DMS 273 (cell line): Measurements from ENCODE around the gene MAP3K2.
"Not testable (repeated sequence)": the region's sequence is repeated elsewhere in the genome, so short reads cannot be mapped to it uniquely, and the experiment has no call there.

Experiments used
- DNase-seq: peaks from one replicate; lab custom pipeline; 2025; ENCODE audit not compliant: unreplicated experiment; lab: John Stamatoyannopoulos, UW

The MAP3K2 gene

DNA sequence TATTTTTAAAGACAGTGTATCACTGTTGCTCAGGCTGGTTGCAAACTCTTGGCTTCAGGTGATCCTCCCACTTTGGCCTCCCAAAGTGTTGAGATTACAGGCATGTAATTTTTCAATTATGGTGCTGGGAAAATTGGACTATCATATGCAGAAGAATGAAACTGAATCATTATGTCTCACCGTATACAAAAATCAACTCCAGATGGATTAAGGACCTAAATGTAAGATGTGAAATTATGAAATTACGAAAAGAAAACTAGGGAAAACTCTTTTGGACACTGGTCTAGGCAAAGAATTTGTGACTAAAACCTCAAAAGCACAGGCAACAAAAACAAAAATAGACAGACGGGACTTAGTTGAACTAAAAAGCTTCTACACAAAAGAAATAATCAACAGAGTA lies 31.2 kb downstream of the MAP3K2 start:
- no peak for DNase-seq

- peak; percentile 26 for DNase-seq
Measured at GRCh38 chr2:127355407-127356008, 32.3 kb downstream of the MAP3K2 start.

DNA sequence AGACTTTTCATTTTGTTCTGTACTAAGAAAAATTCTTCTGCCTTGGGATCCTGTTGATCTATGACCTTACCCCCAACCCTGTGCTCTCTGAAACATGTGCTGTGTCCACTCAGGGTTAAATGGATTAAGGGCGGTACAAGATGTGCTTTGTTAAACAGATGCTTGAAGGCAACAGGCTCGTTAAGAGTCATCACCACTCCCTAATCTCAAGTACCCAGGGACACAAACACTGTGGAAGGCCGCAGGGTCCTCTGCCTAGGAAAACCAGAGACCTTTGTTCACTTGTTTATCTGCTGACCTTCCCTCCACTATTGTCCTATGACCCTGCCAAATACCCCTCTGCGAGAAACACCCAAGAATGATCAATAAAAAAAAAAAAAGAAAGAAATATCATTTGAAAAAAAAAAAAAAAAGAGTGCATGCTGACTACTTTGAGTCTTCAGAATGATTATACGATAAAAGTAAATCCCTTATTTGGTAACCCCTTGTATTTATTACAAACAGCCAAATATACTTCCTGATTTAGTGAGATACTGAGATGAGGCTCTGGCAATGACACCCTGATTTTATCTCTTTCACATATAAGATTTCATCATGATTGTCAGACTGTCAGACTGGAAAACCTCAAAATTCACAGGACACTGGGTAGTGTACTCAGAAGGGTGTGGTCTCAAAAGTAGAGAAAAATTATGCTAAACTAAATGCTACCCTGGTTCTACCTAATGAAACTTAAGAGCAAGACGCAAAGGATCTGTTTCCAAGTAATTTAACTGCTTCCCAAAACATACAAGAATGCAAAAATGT lies 33.7 kb downstream of the MAP3K2 start:
- not testable (repeated sequence) for DNase-seq

DNA sequence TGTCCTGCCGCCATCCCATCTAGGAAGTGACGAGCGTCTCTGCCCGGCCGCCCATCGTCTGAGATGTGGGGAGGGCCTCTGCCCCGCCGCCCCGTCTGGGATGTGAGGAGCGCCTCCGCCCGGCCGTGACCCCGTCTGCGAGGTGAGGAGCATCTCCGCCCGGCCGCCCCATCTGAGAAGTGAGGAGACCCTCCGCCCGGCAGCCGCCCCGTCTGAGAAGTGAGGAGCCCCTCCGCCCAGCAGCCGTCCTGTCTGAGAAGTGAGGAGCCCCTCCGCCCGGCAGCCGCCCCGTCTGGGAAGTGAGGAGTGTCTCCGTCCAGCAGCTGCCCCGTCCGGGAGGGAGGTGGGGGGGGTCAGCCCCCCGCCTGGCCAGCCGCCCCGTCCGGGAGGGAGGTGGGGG lies 34.6 kb downstream of the MAP3K2 start:
- DNase-seq: not testable (repeated sequence)

DNA sequence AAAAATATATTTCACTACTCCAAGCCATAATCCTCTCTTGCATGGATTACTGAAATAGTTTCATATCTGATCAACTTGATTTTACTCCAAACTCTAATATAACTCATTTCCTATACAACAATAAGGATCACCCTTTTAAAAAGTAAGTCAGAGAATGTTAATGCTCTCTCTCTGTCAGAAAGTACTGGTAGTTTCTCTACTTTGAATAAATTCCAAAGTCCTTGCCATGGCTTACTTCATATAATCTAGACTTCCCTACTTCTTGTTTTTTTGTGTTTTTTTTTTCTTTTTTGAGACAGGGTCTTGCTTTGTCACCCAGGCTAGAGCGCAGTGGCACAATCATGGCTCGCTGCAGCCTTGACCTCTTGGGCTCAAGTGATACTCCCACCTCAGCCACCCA lies 36.2 kb downstream of the MAP3K2 start:
- no peak for DNase-seq

DNA sequence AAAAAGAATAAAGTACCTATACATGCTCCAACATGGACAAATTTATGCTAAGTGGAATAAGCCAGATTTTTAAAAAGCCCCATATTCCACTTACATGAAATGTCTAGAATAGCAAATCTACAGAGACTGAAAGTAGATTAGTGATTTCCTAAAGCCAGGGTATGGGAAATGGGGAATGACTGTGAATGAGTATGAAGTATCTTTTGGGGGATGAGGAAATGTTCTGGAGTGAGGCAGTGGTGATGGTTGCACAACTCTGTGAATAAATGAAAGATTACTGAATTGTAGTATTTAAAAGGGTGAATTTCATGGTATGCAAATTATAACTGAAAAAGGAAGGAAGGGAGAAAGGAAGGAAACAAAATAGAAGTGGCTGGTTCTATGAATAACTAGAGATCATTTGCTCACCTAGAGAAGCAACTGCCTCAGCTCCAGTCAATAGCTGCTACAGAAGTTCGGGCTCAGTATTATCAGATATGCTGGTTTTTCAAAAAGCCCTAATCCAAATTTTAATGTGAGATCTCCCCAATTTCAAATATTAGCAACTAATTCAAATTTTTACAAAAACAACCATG lies 39.3 kb downstream of the MAP3K2 start:
- DNase-seq: no peak

- DNase-seq: no peak
Measured at GRCh38 chr2:127347734-127348392, 39.9 kb downstream of the MAP3K2 start.

DNA sequence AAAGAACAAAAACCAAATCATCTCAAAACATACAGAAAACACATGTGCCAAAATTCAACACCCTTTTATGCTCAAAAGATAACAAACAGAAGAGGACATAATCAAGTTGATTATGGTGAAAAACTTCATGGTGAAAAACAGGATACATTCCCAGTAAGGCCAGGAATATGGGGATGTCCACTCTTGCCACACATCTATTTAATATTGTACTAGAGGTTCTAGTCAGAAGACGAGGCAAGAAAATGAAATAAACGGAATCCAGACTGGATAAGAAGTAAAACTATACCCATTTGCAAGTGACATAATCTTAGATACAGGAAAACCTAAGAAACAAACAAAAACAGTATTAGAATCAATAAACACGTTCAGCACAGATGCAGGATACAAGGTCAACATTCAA lies 40.8 kb downstream of the MAP3K2 start:
- no peak for DNase-seq

DNA sequence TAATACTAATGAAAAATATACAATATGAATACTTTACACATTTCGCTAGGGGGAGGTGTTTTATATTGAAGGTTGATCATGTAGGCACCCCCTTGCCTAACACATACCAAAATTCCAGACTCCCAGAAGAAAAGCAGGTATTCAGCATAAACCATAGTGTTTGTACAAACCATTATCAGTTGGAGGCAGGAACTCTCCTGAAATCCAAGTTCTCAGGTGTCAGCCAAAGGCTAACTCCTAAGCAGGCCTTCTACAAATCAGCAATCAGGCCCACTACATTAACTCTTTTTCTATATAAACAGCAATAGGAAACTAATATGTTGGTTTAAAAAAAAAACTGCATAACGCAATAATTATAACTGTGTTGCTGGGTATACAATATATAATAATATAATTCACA lies 44.5 kb downstream of the MAP3K2 start:
- DNase-seq: no peak

DNA sequence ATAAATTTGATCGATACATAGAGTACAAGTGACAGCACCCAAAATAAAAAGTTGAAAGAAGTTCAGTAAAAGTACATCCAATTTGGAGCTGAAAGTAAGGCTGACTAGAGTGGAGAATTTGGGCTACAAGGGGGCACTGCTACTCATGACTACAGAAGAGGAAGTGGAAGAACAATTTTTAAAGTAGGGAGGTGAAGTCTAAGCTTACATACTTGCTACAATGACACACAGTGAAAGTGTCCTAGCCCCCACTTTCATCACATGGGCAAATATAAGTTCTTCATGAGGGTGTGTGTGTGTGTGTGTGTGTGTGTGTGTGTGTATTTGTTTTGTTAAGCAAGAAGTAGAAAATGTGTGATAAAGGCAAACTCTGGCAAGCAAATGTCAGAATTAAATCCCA lies 45.7 kb downstream of the MAP3K2 start:
- DNase-seq: no peak

DNA sequence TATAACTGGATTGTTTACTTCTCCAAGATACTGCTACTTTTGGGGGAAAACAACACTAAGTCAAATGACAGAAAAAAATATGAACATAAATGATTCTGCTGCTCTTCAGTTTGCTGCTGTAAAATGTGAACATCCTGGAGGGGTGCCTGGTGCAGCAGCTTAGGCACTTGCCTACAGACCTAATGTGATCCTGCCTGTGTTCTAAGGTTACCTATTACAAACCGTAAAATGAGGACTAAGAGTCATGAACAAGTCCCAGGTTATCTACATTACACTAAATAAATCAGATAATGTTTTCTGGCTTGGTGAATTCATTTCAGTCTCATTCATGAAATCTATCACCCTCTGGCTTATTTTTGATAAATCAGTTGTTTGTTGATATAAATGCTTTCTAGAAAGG lies 55.4 kb downstream of the MAP3K2 start:
- no peak for DNase-seq

DNA sequence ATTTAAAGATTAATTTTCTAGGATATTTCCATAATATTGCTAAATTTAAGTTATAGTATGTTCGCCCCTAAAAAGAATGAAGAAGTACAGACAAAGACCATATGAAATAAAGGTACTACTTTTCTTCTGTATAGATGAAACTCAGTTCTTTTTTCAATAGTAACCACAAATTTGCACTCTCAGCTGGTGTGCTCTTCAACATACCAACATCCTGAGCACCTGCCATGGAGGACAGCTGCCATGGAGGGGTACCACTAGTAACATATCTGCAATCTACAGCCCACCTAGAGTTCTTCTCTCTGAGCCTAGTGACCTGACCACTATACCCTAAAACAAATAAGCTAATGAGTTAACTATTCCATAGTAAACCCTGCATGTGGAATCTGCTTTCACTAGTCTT lies 57.0 kb downstream of the MAP3K2 start:
- DNase-seq: no peak

DNA sequence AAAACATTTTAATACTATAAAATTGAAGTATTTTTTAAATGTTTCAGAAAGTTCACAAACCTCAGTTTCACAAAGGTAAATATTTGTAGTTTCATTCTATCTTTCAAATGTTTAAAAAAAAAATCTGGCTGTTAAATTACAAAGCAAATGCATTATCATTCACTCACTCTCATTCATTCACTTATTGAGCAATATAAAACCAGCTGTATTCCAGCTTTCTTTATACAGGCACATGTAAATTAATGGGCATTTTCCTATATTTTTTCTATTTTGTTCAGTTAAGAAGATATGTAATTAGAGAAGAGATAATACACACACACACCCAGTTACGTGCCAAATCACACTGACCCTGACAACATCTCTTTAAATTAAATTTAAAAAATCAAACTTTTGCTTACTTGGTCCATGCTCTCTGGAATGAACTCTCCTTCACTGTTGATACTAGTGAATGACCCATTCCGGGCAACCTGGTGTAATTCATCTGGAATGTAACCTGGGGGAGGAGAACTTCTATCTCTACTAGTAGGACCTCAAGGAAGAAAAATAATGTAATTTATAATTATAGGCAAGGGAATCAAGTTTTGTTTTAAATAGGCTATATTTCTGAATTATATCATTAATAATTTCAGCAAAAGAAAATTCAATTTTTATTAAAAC lies 61.4 kb downstream of the MAP3K2 start:
- DNase-seq: no peak

GRCh38 chr2:127324635-127325034 lies 63.1 kb downstream of the MAP3K2 start:
- DNase-seq: peak; percentile 52

GRCh38 chr2:127321303-127321702 lies 66.5 kb downstream of the MAP3K2 start:
- DNase-seq: no peak

- DNase-seq: no peak
Measured at GRCh38 chr2:127320586-127321275, 67.0 kb downstream of the MAP3K2 start.

DNA sequence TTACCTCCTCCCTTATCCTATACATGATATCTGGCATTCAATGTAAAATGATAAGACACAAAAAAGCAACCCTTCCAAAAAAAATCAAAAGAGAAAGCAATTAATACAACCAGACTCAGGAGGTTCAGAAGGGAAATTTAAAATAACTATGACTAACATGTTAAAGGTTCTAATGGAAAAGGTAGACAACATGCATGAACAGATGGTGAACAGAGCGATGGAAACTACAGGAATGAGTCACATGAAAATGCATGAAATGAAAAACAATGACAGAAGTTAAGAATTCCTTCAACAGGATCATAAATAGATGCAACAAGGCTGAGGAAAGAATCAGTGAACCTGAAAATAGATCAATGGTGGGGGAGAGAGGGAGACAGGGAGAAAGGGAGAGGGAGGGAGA lies 67.7 kb downstream of the MAP3K2 start:
- DNase-seq: peak; percentile 26

DNA sequence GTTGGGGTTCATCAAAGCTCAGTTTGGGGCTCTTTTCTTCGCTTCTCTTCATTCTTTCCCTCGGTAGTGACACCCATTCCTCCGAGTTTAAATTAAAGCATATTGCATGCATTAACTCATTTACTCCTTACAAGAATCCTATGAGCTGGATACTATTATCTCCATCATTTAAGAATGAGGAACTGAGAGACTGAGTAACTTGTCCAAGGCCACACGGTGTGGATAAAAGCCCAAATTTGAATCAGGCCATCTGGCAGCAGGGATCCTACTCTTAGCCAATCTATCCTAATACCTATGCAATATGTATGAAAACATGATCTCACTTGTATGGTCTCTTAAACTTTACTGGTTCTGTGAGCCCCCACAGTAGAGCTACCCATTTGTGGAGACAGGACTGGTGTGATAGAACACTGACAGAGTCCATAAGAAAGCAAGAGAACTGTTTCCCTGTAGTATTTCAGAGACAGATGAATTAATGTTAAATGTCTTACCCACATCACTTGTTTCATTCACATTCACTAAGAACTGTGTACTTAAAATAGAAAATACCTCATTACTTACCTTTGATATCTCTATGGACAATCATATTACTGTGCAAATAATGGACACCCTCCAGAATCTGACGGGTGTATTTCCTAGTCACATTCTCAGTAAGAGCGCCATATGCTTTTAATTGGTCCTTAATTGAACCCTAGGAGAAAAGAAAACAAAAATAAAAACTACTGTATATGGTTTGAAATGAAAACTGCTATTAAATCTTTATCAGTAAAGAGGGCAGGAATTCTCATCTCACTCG lies 73.4 kb downstream of the MAP3K2 start:
- peak; percentile 44 for DNase-seq

- no peak for DNase-seq
Measured at GRCh38 chr2:127313406-127313805, 74.4 kb downstream of the MAP3K2 start.

GRCh38 chr2:127310980-127311379 lies 76.8 kb downstream of the MAP3K2 start:
- DNase-seq: no peak
